IPS-NIHi7 (cell line): Measurements from ENCODE around the gene SMDT1.
"Not testable (repeated sequence)": the region's sequence is repeated elsewhere in the genome, so short reads cannot be mapped to it uniquely, and the experiment has no call there.

Source experiments
- DNase-seq: peaks from one replicate; pipeline ENCODE4 v3.0.0; 2012; ENCODE audit warnings: mixed read lengths; ENCODE audit errors: extremely low spot score

Gene SMDT1

GRCh38 chr22:42111798-42112197 is 32.3 kb downstream of the SMDT1 start:
- DNase-seq = no peak

- not testable (repeated sequence) for DNase-seq
Measured at GRCh38 chr22:42112793-42113192, 33.3 kb downstream of the SMDT1 start.

- DNase-seq = peak; percentile 51
Measured at GRCh38 chr22:42114721-42115120, 35.2 kb downstream of the SMDT1 start.

- DNase-seq = not testable (repeated sequence)
Measured at GRCh38 chr22:42115420-42115830, 35.9 kb downstream of the SMDT1 start.

- no peak for DNase-seq
Measured at GRCh38 chr22:42116848-42117424, 37.4 kb downstream of the SMDT1 start.

GRCh38 chr22:42120231-42121021 is 40.9 kb downstream of the SMDT1 start:
- not testable (repeated sequence) for DNase-seq

GRCh38 chr22:42123529-42123928 is 44.0 kb downstream of the SMDT1 start:
- DNase-seq = not testable (repeated sequence)

GRCh38 chr22:42127606-42128005 is 48.1 kb downstream of the SMDT1 start:
- DNase-seq = no peak

GRCh38 chr22:42128007-42128406 is 48.5 kb downstream of the SMDT1 start:
- not testable (repeated sequence) for DNase-seq

- DNase-seq = peak; percentile 65
Measured at GRCh38 chr22:42128776-42129694, 49.5 kb downstream of the SMDT1 start.

- not testable (repeated sequence) for DNase-seq
Measured at GRCh38 chr22:42130182-42130581, 50.7 kb downstream of the SMDT1 start.

- not testable (repeated sequence) for DNase-seq
Measured at GRCh38 chr22:42130639-42131431, 51.3 kb downstream of the SMDT1 start, which contains the start of gene CYP2D6. Gene CYP2D6, minus strand, starts transcription at chr22:42130810. Its CDS starts 19 bp downstream, at chr22:42130791.

- DNase-seq = no peak
Measured at GRCh38 chr22:42131562-42131961, 52.1 kb downstream of the SMDT1 start.

GRCh38 chr22:42132457-42132856 is 53.0 kb downstream of the SMDT1 start:
- DNase-seq = no peak
